HepG2 (cell line): ENCODE data around the gene PGK2. TPM values are rescaled to one million over a fixed set of nuclear protein-coding genes. Genes with fewer than 3 reads are reported as not detected.
A peak's percentile ranks its signal among the peaks of the same experiment; 100 is the strongest.

ENCODE experiments used
- CHD2 ChIP-seq: IDR thresholded peaks from 2 replicates; pipeline ENCODE4 v1.6.1; 2011; ENCODE audit warnings: low read depth, low read length, improper control_type of control experiment
- HNRNPH1 ChIP-seq: fragments of 200-400 bp; formaldehyde crosslinking; optimal IDR thresholded peaks from 2 replicates; pipeline ENCODE3; 2017; ENCODE audit warnings: mild to moderate bottlenecking, low read depth, low read length
- HNRNPL ChIP-seq: fragments of 200-400 bp; formaldehyde crosslinking; IDR thresholded peaks from 2 replicates; pipeline ENCODE4 v1.6.1; 2017; ENCODE audit warnings: mild to moderate bottlenecking, low read depth, low read length
- POLR2AphosphoS5 ChIP-seq: IDR thresholded peaks from 2 replicates; pipeline ENCODE4 v1.6.1; 2012; ENCODE audit warnings: low read depth, low read length
- SMARCE1 ChIP-seq: fragments of 450-650 bp; IDR thresholded peaks from 2 replicates; pipeline ENCODE4 v1.6.1; 2017; ENCODE audit warnings: borderline replicate concordance
- SRSF1 ChIP-seq: fragments of 200-400 bp; formaldehyde crosslinking; optimal IDR thresholded peaks from 2 replicates; pipeline ENCODE3; 2017; ENCODE audit warnings: mild to moderate bottlenecking, low read depth, low read length, moderate library complexity
- ZNF766 ChIP-seq: sonication (generic); formaldehyde crosslinking; IDR thresholded peaks from 2 replicates; pipeline ENCODE4 v1.5.0; 2020; ENCODE audit warnings: missing genetic modification reagents, borderline replicate concordance
- polyA plus RNA-seq, 8 experiments: library from polyadenylated mRNA; depleted of rRNA in 3 of 8; stranded (reverse) in 7 of 8; unstranded in 1 of 8; fragments of >200 nt; fragmentation: Illumina TruSeq in 4 of 8; extraction: Trizol in 4 of 8; gene quantifications; 2 replicates each; pipeline versions ENCODE4 v1.2.1 to v1.2.3, GENCODE V29; 2011 to 2016; ENCODE audit warnings: low read depth in 4 of 8, missing spikeins in 1 of 8, mixed read lengths in 1 of 8; ENCODE audit not compliant: insufficient read depth in 1 of 8
- total RNA-seq, 5 experiments: library from RNA; depleted of rRNA; stranded (reverse); fragments of >200 nt; fragmentation: Illumina TruSeq; extraction: Trizol; gene quantifications; 2 replicates each; pipeline ENCODE4 v1.2.3, GENCODE V29; 2016; ENCODE audit warnings: low read depth in 1 of 5
- TF ChIP-seq, protein P1 (sequence below): sonication (generic); formaldehyde crosslinking; IDR thresholded peaks from 2 replicates; pipeline ENCODE4 v1.4.0; 2020; ENCODE audit warnings: missing genetic modification reagents
- TF ChIP-seq, protein P2 (sequence below): sonication (generic); formaldehyde crosslinking; IDR thresholded peaks from 2 replicates; pipeline ENCODE4 v1.4.0; 2020; ENCODE audit warnings: missing genetic modification reagents, borderline replicate concordance
- TF ChIP-seq, protein P3 (sequence below): sonication (generic); formaldehyde crosslinking; IDR thresholded peaks from 2 replicates; pipeline ENCODE4 v1.4.0; 2020; ENCODE audit warnings: missing genetic modification reagents
- TF ChIP-seq, protein P4 (sequence below): sonication (generic); formaldehyde crosslinking; IDR thresholded peaks from 2 replicates; pipeline ENCODE4 v1.4.0; 2020; ENCODE audit warnings: missing genetic modification reagents
- TF ChIP-seq, protein P5 (sequence below): sonication (generic); formaldehyde crosslinking; IDR thresholded peaks from 2 replicates; pipeline ENCODE4 v1.4.0; 2020; ENCODE audit warnings: mild to moderate bottlenecking, missing genetic modification reagents
- TF ChIP-seq, protein P6 (sequence below): sonication (generic); formaldehyde crosslinking; IDR thresholded peaks from 2 replicates; pipeline ENCODE4 v1.8.0; 2022; ENCODE audit warnings: mild to moderate bottlenecking, missing genetic modification reagents; ENCODE audit not compliant: insufficient replicate concordance

The PGK2 gene
- total and polyA plus RNA-seq, 2 of the 13 experiments (the other 11 are each of a cell fraction or from before 2014, with no cell fraction given) = not detected

DNA sequence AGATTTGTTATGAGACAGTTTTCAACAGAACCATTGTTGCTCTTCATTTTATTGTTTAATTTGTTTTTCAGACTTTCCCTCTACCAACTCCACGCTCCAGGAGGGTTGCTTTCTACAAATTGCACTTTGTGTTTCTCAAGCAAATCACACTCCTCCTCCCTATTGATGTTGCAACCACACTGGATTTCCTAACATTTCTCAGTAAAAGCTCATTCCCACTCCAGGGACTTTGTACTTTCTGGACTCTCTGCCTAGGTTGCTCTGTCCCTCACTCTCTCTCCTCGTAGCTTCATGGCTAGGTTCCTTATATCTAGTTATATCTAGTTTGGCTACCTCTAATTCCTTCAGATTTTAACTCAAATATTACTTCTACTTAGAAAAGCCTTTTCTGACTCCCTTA, 20.3 kb downstream of the PGK2 start (continued):
- TF ChIP-seq ZNF766 (CRISPR knock-in tag) (0 out of 2 replicates have a peak, but pooled peaks have one; percentile 41), CHD2 (no peak), POLR2AphosphoS5 (no peak), HNRNPL (no peak), HNRNPH1 (no peak), SRSF1 (no peak), SMARCE1 (no peak)
- TF ChIP-seq, protein P1, sequence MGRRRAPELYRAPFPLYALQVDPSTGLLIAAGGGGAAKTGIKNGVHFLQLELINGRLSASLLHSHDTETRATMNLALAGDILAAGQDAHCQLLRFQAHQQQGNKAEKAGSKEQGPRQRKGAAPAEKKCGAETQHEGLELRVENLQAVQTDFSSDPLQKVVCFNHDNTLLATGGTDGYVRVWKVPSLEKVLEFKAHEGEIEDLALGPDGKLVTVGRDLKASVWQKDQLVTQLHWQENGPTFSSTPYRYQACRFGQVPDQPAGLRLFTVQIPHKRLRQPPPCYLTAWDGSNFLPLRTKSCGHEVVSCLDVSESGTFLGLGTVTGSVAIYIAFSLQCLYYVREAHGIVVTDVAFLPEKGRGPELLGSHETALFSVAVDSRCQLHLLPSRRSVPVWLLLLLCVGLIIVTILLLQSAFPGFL = no peak
- TF ChIP-seq, protein P2, sequence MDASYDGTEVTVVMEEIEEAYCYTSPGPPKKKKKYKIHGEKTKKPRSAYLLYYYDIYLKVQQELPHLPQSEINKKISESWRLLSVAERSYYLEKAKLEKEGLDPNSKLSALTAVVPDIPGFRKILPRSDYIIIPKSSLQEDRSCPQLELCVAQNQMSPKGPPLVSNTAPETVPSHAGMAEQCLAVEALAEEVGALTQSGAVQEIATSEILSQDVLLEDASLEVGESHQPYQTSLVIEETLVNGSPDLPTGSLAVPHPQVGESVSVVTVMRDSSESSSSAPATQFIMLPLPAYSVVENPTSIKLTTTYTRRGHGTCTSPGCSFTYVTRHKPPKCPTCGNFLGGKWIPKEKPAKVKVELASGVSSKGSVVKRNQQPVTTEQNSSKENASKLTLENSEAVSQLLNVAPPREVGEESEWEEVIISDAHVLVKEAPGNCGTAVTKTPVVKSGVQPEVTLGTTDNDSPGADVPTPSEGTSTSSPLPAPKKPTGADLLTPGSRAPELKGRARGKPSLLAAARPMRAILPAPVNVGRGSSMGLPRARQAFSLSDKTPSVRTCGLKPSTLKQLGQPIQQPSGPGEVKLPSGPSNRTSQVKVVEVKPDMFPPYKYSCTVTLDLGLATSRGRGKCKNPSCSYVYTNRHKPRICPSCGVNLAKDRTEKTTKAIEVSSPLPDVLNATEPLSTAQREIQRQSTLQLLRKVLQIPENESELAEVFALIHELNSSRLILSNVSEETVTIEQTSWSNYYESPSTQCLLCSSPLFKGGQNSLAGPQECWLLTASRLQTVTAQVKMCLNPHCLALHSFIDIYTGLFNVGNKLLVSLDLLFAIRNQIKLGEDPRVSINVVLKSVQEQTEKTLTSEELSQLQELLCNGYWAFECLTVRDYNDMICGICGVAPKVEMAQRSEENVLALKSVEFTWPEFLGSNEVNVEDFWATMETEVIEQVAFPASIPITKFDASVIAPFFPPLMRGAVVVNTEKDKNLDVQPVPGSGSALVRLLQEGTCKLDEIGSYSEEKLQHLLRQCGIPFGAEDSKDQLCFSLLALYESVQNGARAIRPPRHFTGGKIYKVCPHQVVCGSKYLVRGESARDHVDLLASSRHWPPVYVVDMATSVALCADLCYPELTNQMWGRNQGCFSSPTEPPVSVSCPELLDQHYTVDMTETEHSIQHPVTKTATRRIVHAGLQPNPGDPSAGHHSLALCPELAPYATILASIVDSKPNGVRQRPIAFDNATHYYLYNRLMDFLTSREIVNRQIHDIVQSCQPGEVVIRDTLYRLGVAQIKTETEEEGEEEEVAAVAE (CRISPR knock-in tag) = peak; percentile 59; the same call in 1 of the 2 replicates
- TF ChIP-seq, protein P3, sequence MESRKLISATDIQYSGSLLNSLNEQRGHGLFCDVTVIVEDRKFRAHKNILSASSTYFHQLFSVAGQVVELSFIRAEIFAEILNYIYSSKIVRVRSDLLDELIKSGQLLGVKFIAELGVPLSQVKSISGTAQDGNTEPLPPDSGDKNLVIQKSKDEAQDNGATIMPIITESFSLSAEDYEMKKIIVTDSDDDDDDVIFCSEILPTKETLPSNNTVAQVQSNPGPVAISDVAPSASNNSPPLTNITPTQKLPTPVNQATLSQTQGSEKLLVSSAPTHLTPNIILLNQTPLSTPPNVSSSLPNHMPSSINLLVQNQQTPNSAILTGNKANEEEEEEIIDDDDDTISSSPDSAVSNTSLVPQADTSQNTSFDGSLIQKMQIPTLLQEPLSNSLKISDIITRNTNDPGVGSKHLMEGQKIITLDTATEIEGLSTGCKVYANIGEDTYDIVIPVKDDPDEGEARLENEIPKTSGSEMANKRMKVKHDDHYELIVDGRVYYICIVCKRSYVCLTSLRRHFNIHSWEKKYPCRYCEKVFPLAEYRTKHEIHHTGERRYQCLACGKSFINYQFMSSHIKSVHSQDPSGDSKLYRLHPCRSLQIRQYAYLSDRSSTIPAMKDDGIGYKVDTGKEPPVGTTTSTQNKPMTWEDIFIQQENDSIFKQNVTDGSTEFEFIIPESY (CRISPR knock-in tag) = no peak
- TF ChIP-seq, protein P4, sequence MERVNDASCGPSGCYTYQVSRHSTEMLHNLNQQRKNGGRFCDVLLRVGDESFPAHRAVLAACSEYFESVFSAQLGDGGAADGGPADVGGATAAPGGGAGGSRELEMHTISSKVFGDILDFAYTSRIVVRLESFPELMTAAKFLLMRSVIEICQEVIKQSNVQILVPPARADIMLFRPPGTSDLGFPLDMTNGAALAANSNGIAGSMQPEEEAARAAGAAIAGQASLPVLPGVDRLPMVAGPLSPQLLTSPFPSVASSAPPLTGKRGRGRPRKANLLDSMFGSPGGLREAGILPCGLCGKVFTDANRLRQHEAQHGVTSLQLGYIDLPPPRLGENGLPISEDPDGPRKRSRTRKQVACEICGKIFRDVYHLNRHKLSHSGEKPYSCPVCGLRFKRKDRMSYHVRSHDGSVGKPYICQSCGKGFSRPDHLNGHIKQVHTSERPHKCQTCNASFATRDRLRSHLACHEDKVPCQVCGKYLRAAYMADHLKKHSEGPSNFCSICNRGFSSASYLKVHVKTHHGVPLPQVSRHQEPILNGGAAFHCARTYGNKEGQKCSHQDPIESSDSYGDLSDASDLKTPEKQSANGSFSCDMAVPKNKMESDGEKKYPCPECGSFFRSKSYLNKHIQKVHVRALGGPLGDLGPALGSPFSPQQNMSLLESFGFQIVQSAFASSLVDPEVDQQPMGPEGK (CRISPR knock-in tag) = peak; percentile 70
- TF ChIP-seq, protein P5, sequence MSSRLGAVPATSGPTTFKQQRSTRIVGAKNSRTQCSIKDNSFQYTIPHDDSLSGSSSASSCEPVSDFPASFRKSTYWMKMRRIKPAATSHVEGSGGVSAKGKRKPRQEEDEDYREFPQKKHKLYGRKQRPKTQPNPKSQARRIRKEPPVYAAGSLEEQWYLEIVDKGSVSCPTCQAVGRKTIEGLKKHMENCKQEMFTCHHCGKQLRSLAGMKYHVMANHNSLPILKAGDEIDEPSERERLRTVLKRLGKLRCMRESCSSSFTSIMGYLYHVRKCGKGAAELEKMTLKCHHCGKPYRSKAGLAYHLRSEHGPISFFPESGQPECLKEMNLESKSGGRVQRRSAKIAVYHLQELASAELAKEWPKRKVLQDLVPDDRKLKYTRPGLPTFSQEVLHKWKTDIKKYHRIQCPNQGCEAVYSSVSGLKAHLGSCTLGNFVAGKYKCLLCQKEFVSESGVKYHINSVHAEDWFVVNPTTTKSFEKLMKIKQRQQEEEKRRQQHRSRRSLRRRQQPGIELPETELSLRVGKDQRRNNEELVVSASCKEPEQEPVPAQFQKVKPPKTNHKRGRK (CRISPR knock-in tag) = no peak
- TF ChIP-seq, protein P6, sequence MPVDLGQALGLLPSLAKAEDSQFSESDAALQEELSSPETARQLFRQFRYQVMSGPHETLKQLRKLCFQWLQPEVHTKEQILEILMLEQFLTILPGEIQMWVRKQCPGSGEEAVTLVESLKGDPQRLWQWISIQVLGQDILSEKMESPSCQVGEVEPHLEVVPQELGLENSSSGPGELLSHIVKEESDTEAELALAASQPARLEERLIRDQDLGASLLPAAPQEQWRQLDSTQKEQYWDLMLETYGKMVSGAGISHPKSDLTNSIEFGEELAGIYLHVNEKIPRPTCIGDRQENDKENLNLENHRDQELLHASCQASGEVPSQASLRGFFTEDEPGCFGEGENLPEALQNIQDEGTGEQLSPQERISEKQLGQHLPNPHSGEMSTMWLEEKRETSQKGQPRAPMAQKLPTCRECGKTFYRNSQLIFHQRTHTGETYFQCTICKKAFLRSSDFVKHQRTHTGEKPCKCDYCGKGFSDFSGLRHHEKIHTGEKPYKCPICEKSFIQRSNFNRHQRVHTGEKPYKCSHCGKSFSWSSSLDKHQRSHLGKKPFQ (CRISPR knock-in tag) = peak; percentile 64
